HG02981 (cell line): ENCODE measurements around the gene SRGAP2C.
A peak's percentile ranks its signal among the peaks of the same experiment; 100 is the strongest.
"Not testable (repeated sequence)": the region's sequence is repeated elsewhere in the genome, so short reads cannot be mapped to it uniquely, and the experiment has no call there.

ENCODE experiments used
- ATAC-seq: cut with Tn5 transposase; IDR thresholded peaks from one replicate; pipeline ENCODE4 v1.9.1; 2021; ENCODE audit warnings: mild to moderate bottlenecking, moderate library complexity; ENCODE audit not compliant: unreplicated experiment

Gene SRGAP2C

GRCh38 chr1:121226295-121226904 lies 41.6 kb downstream of the SRGAP2C start:
- not testable (repeated sequence) for ATAC-seq

GRCh38 chr1:121226925-121227324 lies 42.1 kb downstream of the SRGAP2C start:
- not testable (repeated sequence) for ATAC-seq

GRCh38 chr1:121227544-121228330 lies 43.0 kb downstream of the SRGAP2C start:
- not testable (repeated sequence) for ATAC-seq

- ATAC-seq = not testable (repeated sequence)
These were observed 45.9 kb downstream of the SRGAP2C start for GRCh38 chr1:121230636-121231035.

GRCh38 chr1:121232445-121233125 lies 47.8 kb downstream of the SRGAP2C start:
- not testable (repeated sequence) for ATAC-seq

GRCh38 chr1:121234090-121234759 lies 49.5 kb downstream of the SRGAP2C start:
- ATAC-seq = not testable (repeated sequence)

GRCh38 chr1:121238384-121238783 lies 53.6 kb downstream of the SRGAP2C start:
- peak; percentile 84 for ATAC-seq

- not testable (repeated sequence) for ATAC-seq
These were observed 59.1 kb downstream of the SRGAP2C start for GRCh38 chr1:121243913-121244312.

- ATAC-seq = not testable (repeated sequence)
These were observed 61.6 kb downstream of the SRGAP2C start for GRCh38 chr1:121246399-121246798.

- ATAC-seq = not testable (repeated sequence)
These were observed 67.9 kb downstream of the SRGAP2C start for GRCh38 chr1:121252656-121253055.

GRCh38 chr1:121254618-121255017 lies 69.8 kb downstream of the SRGAP2C start:
- not testable (repeated sequence) for ATAC-seq

GRCh38 chr1:121257632-121258031 lies 72.9 kb downstream of the SRGAP2C start:
- not testable (repeated sequence) for ATAC-seq

GRCh38 chr1:121258134-121258533 lies 73.4 kb downstream of the SRGAP2C start:
- ATAC-seq = not testable (repeated sequence)

- ATAC-seq = not testable (repeated sequence)
These were observed 75.4 kb downstream of the SRGAP2C start for GRCh38 chr1:121260205-121260604.

- ATAC-seq = not testable (repeated sequence)
These were observed 77.4 kb downstream of the SRGAP2C start for GRCh38 chr1:121262163-121262562.

GRCh38 chr1:121263789-121264244 lies 79.0 kb downstream of the SRGAP2C start:
- ATAC-seq = peak; percentile 77

GRCh38 chr1:121267072-121267471 lies 82.3 kb downstream of the SRGAP2C start:
- ATAC-seq = not testable (repeated sequence)

- ATAC-seq = not testable (repeated sequence)
These were observed 84.5 kb downstream of the SRGAP2C start for GRCh38 chr1:121269309-121269708.

GRCh38 chr1:121269973-121270372 lies 85.2 kb downstream of the SRGAP2C start:
- not testable (repeated sequence) for ATAC-seq

- peak; percentile 43 for ATAC-seq
These were observed 86.5 kb downstream of the SRGAP2C start for GRCh38 chr1:121271143-121271715.
